GM12878 (cell line): ENCODE measurements around the gene RRBP1. TPM values are rescaled to one million over a fixed set of nuclear protein-coding genes. Genes with fewer than 3 reads are reported as not detected.

Experiments used
- ATAC-seq: fragments of 200-7000 bp; cut with Tn5 transposase; 3 replicates; pipeline ENCODE4 v1.9.1; 2020; ENCODE audit warnings: mild to moderate bottlenecking, moderate library complexity
- BruUV-seq: library from RNA; stranded (reverse); fragments of 400-500 nt; replicated peaks from 2 replicates; lab custom pipeline; 2021; lab: Mats Ljungman, UMichigan
- CTCF ChIA-PET: fragments of 300-600 bp; sonication (Branson Sonifier 250); formaldehyde crosslinking; extraction: SDS; loops from one replicate; lab custom pipeline; 2021; ENCODE audit warnings: inconsistent platforms; lab: Yijun Ruan, JAX
- POLR2A ChIA-PET: fragments of 350-600 bp; formaldehyde crosslinking; extraction: SDS; loops from one replicate; lab custom pipeline; 2021; ENCODE audit warnings: inconsistent platforms; lab: Charles Lee
- RAD21 ChIA-PET: fragments of 300-600 bp; sonication (Branson Sonifier 250); formaldehyde crosslinking; loops from one replicate; lab custom pipeline; 2023; ENCODE audit warnings: antibody characterized with exemption; ENCODE audit not compliant: unreplicated experiment; lab: Charles Lee
- SMC1A ChIA-PET: fragments of 300-600 bp; sonication (Branson Sonifier 250); formaldehyde crosslinking; loops from one replicate; lab custom pipeline; 2023; ENCODE audit not compliant: unreplicated experiment, uncharacterized antibody; lab: Charles Lee
- DNase-seq: peaks from one replicate; pipeline ENCODE4 v3.0.0-alpha.2; 2011; ENCODE audit warnings: low read depth, low spot score
- FAIRE-seq: peaks from 3 replicates; lab custom pipeline; 2011; peaks lifted over from hg19 to GRCh38; lab: Jason Lieb, UNC
- H2AFZ ChIP-seq: 2 replicates; pipeline ENCODE4 v1.6.0; 2011; ENCODE audit warnings: low read depth, low read length, control low read depth; ENCODE audit not compliant: control insufficient read depth
- H3K27ac ChIP-seq: 2 replicates; pipeline ENCODE4 v1.5.1; 2011; ENCODE audit warnings: control low read depth; ENCODE audit not compliant: control insufficient read depth, insufficient read depth
- H3K27me3 ChIP-seq, 2 experiments: replicated peaks in 1 of 2; 2 replicates each; pipeline versions ENCODE4 v1.6.0 to v1.6.1; 2011; ENCODE audit warnings: low read length in 1 of 2; ENCODE audit not compliant: control insufficient read depth in 2 of 2, insufficient read depth in 2 of 2
- H3K36me3 ChIP-seq, 2 experiments: 2 replicates each; pipeline ENCODE4 v1.5.1; 2011; ENCODE audit warnings: low read length in 1 of 2; ENCODE audit not compliant: control insufficient read depth in 2 of 2, insufficient read depth in 2 of 2
- H3K4me1 ChIP-seq: 2 replicates; pipeline ENCODE4 v1.6.1; 2011; ENCODE audit warnings: mild to moderate bottlenecking, low read length, moderate library complexity, mixed read lengths; ENCODE audit not compliant: control insufficient read depth, insufficient read depth
- H3K4me2 ChIP-seq: 2 replicates; pipeline ENCODE4 v1.6.0; 2011; ENCODE audit warnings: control low read depth; ENCODE audit not compliant: control insufficient read depth, insufficient read depth
- H3K4me3 ChIP-seq: fragments of 200-600 bp; sonication (generic); 2 replicates; pipeline ENCODE4 v1.5.1; 2016
- H3K79me2 ChIP-seq: 2 replicates; pipeline ENCODE4 v1.6.0; 2011; ENCODE audit warnings: low read length; ENCODE audit not compliant: control insufficient read depth, insufficient read depth
- H3K9ac ChIP-seq: 2 replicates; pipeline ENCODE4 v1.8.0; 2011; ENCODE audit warnings: low read length, control low read depth, mixed read lengths; ENCODE audit not compliant: control insufficient read depth, insufficient read depth
- H3K9me3 ChIP-seq: replicated peaks from 3 replicates; pipeline ENCODE4 v1.5.1; 2011; ENCODE audit warnings: mild to moderate bottlenecking, low read length; ENCODE audit not compliant: control insufficient read depth, insufficient read depth
- H4K20me1 ChIP-seq: 2 replicates; pipeline ENCODE4 v1.6.0; 2011; ENCODE audit not compliant: control insufficient read depth, insufficient read depth
- RAD21 ChIP-seq: IDR thresholded peaks from 2 replicates; pipeline ENCODE4 v1.6.1; 2011; ENCODE audit warnings: mild to moderate bottlenecking, low read depth, low read length, moderate library complexity; ENCODE audit not compliant: insufficient read depth
- TCF7 ChIP-seq: IDR thresholded peaks from 2 replicates; pipeline ENCODE4 v1.6.1; 2014; ENCODE audit warnings: antibody characterized with exemption, borderline replicate concordance
- ZNF24 ChIP-seq: fragments of 450-650 bp; IDR thresholded peaks from 2 replicates; pipeline ENCODE4 v1.6.1; 2017; ENCODE audit warnings: antibody characterized with exemption, mild to moderate bottlenecking
- WGBS: methylation state at CpG from one replicate; pipeline ENCODE4 v1.1.6; 2016; ENCODE audit warnings: low lambda C conversion rate; ENCODE audit not compliant: insufficient replicate concordance, insufficient coverage; ENCODE audit errors: missing lambda C conversion rate; 5-methylcytosine and 5-hydroxymethylcytosine counted together
- in situ Hi-C: fragments of 300-500 bp; cut with MboI; formaldehyde crosslinking; loops from 9 replicates; pipeline ENCODE4 v1.14.3; 2018; ENCODE audit warnings: mixed read lengths
- intact Hi-C: fragments of 100-400 bp; cut with micrococcal nuclease; formaldehyde crosslinking; loops from one replicate; pipeline ENCODE4 v1.14.2; 2022; ENCODE audit not compliant: unreplicated experiment
- polyA plus RNA-seq, 11 experiments: library from polyadenylated mRNA; depleted of rRNA in 4 of 11; unstranded in 6 of 11; stranded (reverse) in 5 of 11; fragments of >200 nt; fragmentation: Nextera tagmentation in 4 of 11; fragmentation: Illumina TruSeq in 1 of 11; extraction: Ambion mirVana in 4 of 11; extraction: Trizol in 1 of 11; gene quantifications; 1 replicate in 1 of 11; 2 replicates in 10 of 11; pipeline versions ENCODE4 v1.2.1 to v1.2.3, GENCODE V29; 2011 to 2016; ENCODE audit warnings: inconsistent platforms in 2 of 11, missing spikeins in 2 of 11, low read depth in 1 of 11
- total RNA-seq, 4 experiments: library from RNA; depleted of rRNA in 3 of 4; stranded (reverse); fragments of >200 nt in 3 of 4; fragmentation: Illumina TruSeq in 1 of 4; extraction: Trizol in 1 of 4; gene quantifications; 2 replicates each; pipeline versions ENCODE4 v1.2.1 to v1.2.3, GENCODE V29; 2013 to 2021
- TF ChIP-seq, protein P1 (sequence below): IDR thresholded peaks from 2 replicates; pipeline ENCODE4 v1.6.1; 2011; ENCODE audit warnings: borderline replicate concordance, low read depth, mild to moderate bottlenecking, moderate library complexity, mixed read lengths, low read length; ENCODE audit not compliant: insufficient read depth; ENCODE audit errors: extremely low read length

Gene RRBP1
- total and polyA plus RNA-seq, 10 of the 15 experiments (the other 5 are each of a cell fraction or from before 2014, with no cell fraction given), result 1.2 to 57.4 (median 24.6) TPM

DNA sequence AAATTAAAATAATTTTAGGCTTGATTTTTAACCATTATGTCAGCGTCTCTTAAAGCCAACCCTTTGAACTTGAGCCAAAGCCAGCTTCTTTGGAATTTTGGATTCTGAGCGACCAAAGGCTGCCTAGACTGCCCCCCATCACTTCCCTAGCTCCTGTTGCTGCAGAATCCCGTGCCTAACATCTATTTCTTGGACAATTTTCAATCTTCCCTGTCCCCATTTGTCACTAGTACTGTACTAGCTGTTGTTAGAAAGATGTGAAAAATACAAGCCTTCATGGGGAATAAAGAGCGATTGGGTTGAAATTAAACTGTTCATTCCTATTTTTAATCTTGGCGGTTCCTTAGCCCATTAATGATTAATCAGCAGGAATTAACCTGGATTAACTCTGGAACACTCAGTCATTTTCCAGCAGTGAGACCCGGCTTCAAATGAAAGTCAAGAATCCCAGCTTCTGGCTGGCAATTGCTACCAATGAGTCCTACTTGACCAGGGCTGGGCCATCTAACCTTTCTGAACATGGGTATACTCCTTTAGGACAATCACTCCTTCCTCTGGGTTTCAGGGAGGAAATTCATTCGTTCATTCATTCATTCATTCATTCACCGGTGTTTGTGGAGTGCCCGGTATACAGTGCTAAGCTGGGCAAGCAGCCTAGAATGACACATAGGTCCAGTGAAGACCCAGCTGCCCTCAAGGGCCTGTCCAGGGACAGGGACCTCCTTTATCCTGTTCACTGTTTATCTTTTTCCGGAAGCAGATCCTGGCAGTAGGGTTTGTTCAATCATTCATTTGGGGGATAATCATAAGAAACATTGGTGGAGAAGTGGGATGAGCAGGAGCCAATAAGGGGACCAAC is 1.4 kb upstream of the RRBP1 start:
- WGBS, result 63% methylated on average over 10 of the region's 10 CpGs
- BruUV-seq, result no TSS peak
- no peak overlapping the region for H3K27ac ChIP-seq
- peaks cover 27% of the 10 kb centered on the region for H3K79me2 ChIP-seq
- POLR2A ChIA-PET, result interaction anchor here (0.6 to 1.8 kb wide), 6 partner anchors 113 to 304 kb away, joined by 3 to 15 read pairs (median 3); partner anchors contain the start of gene DSTN
- SMC1A ChIA-PET, result interaction anchor here (0.9 to 3.7 kb wide), 11 partner anchors 147 to 337 kb away, joined by 3 to 19 read pairs (median 3); no protein-coding TSS in a partner anchor
- peaks cover 8% of the 10 kb centered on the region for H3K4me1 ChIP-seq
- RAD21 ChIA-PET, result interaction anchor here (0.9 to 3.4 kb wide), 16 partner anchors 16 to 321 kb away, joined by 3 to 44 read pairs (median 6); partner anchors contain the start of gene DSTN
- H4K20me1 ChIP-seq, result no peaks in the 10 kb centered on the region
- H3K9me3 ChIP-seq, result peaks cover 2% of the 10 kb centered on the region; the same call in 2 of the 3 replicates
- intact Hi-C loops, result loop anchor here (2.0 to 5.0 kb wide), 4 partner anchors 174 to 309 kb away; partner anchors contain the start of genes MGME1 and SNX5
- TF ChIP-seq ZNF24, result peak; percentile 89
- TF ChIP-seq RAD21, result no peak
- CTCF ChIA-PET, result interaction anchor here (0.6 to 2.6 kb wide), 33 partner anchors 9 to 604 kb away, joined by 3 to 31 read pairs (median 5); partner anchors contain the start of genes BANF2, DSTN and ZNF133
- H3K36me3 ChIP-seq, result no peaks in the 10 kb centered on the region; a peak in 1 of 4 replicates
- FAIRE-seq (no peak), DNase-seq (no peak), ATAC-seq (no peak)
- no peak overlapping the region for H3K4me3 ChIP-seq
- in situ Hi-C loops, result no loop called here
- H3K4me2 ChIP-seq, result no peak overlapping the region
- H2AFZ ChIP-seq, result no peak overlapping the region
- H3K9ac ChIP-seq, result no peak overlapping the region
- peaks cover 0 to 8% of the 10 kb centered on the region in 2 experiments; a peak in 1 of 4 replicates for H3K27me3 ChIP-seq

DNA sequence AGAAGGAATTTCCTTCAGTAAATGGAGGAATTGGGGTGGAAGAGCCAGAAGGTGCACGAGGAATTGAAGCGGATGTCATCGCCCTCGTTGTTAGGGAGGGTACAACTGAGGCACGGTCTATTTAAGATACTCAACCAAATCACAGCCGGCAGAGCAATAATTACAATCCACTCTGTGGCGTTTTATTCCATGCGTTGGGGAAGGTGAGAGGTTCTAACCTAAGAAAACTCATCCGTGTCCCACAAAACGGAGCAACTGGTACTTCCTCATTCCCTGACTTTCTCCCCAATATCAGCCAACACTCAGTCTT is 802 bp upstream of the RRBP1 start:
- no peaks in the 10 kb centered on the region; a peak in 1 of 4 replicates for H3K36me3 ChIP-seq
- FAIRE-seq (no peak), DNase-seq (no peak), ATAC-seq (no peak)
- H4K20me1 ChIP-seq, result no peaks in the 10 kb centered on the region
- WGBS, result 5% methylated on average over 9 of the region's 10 CpGs
- peak overlapping the region; percentile 98 for H2AFZ ChIP-seq
- ChIA-PET CTCF (interaction anchor here (0.6 to 2.6 kb wide), 48 partner anchors 9 to 862 kb away, joined by 3 to 31 read pairs (median 4); partner anchors contain the start of genes BANF2, DSTN and ZNF133), RAD21 (interaction anchor here (0.7 to 3.4 kb wide), 25 partner anchors 16 to 605 kb away, joined by 3 to 44 read pairs (median 4); partner anchors contain the start of genes DSTN and ZNF133), SMC1A (interaction anchor here (0.9 to 3.7 kb wide), 16 partner anchors 8 to 338 kb away, joined by 3 to 19 read pairs (median 3); no protein-coding TSS in a partner anchor), POLR2A (interaction anchor here (0.6 to 1.8 kb wide), 9 partner anchors 113 to 305 kb away, joined by 3 to 15 read pairs (median 3); partner anchors contain the start of gene DSTN)
- peaks cover 8% of the 10 kb centered on the region for H3K4me1 ChIP-seq
- H3K79me2 ChIP-seq, result peaks cover 29% of the 10 kb centered on the region
- peak overlapping the region; percentile 66 for H3K4me2 ChIP-seq
- in situ Hi-C loops, result no loop called here
- H3K9me3 ChIP-seq, result peaks cover 2% of the 10 kb centered on the region; the same call in 2 of the 3 replicates
- H3K27ac ChIP-seq, result no peak overlapping the region
- intact Hi-C loops, result loop anchor here (1.0 to 5.0 kb wide), 5 partner anchors 174 to 310 kb away; partner anchors contain the start of genes MGME1 and SNX5
- TF ChIP-seq, protein P1, sequence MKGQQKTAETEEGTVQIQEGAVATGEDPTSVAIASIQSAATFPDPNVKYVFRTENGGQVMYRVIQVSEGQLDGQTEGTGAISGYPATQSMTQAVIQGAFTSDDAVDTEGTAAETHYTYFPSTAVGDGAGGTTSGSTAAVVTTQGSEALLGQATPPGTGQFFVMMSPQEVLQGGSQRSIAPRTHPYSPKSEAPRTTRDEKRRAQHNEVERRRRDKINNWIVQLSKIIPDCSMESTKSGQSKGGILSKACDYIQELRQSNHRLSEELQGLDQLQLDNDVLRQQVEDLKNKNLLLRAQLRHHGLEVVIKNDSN, result no peak
- peak; percentile 11; the same call in 1 of the 2 replicates for TF ChIP-seq TCF7
- no TSS peak for BruUV-seq
- peak overlapping the region; percentile 76; the same call in 1 of the 2 replicates for H3K9ac ChIP-seq
- H3K4me3 ChIP-seq, result peak overlapping the region; percentile 78; the same call in 1 of the 2 replicates
- peaks cover 0 to 8% of the 10 kb centered on the region in 2 experiments; a peak in 1 of 4 replicates for H3K27me3 ChIP-seq
